K562 (cell line): Measurements from ENCODE around the gene LDLRAD3. TPM values are rescaled to one million over a fixed set of nuclear protein-coding genes. Genes with fewer than 3 reads are reported as not detected.

Experiments
- ATAC-seq: fragments of 200-7000 bp; cut with Tn5 transposase; 3 replicates; pipeline ENCODE4 v1.9.1; 2020; ENCODE audit warnings: moderate library complexity
- BruUV-seq: library from RNA; stranded (reverse); fragments of 400-500 nt; replicated peaks from 2 replicates; lab custom pipeline; 2021; lab: Mats Ljungman, UMichigan
- CTCF ChIA-PET: fragments of 300-600 bp; formaldehyde crosslinking; extraction: SDS; loops from one replicate; lab custom pipeline; 2021; ENCODE audit warnings: low intra/inter-chr PET ratio; lab: Yijun Ruan, JAX
- POLR2A ChIA-PET: fragments of 300-600, 350-650 bp; sonication (Branson Sonifier 250); formaldehyde crosslinking; extraction: SDS; loops from one replicate; lab custom pipeline; 2021; ENCODE audit warnings: antibody characterized with exemption, inconsistent platforms; lab: Yijun Ruan, JAX
- DNase-seq, 4 experiments: peaks; one replicate each; pipeline versions ENCODE4 v3.0.0 to v3.0.0-alpha.2; 2011 to 2018; ENCODE audit warnings: low spot score in 3 of 4, mixed read lengths in 3 of 4; ENCODE audit errors: extremely low read depth in 1 of 4
- FAIRE-seq: peaks from 2 replicates; lab custom pipeline; 2011; peaks lifted over from hg19 to GRCh38; lab: Jason Lieb, UNC
- H2AFZ ChIP-seq: 2 replicates; pipeline ENCODE4 v1.6.0; 2011; ENCODE audit warnings: low read depth, low read length, control low read depth, inconsistent platforms
- H3K27ac ChIP-seq: fragments of 200-600 bp; 3 replicates; pipeline ENCODE4 v1.8.0; 2011; ENCODE audit warnings: low read depth, mild to moderate bottlenecking, control low read depth, inconsistent platforms, low read length, moderate library complexity, mixed read lengths; ENCODE audit errors: extremely low read depth
- H3K27me3 ChIP-seq, 2 experiments: fragments of 300-600 bp in 1 of 2; 2 replicates in 1 of 2; 3 replicates in 1 of 2; pipeline versions ENCODE4 v1.6.0 to v1.8.0; 2011; ENCODE audit warnings: inconsistent platforms in 2 of 2, low read length in 2 of 2, mild to moderate bottlenecking in 1 of 2, mixed read lengths in 1 of 2, moderate library complexity in 1 of 2; ENCODE audit not compliant: control insufficient read depth in 2 of 2, insufficient read depth in 2 of 2
- H3K36me3 ChIP-seq: fragments of 300-600 bp; 3 replicates; pipeline ENCODE4 v1.8.0; 2011; ENCODE audit warnings: mild to moderate bottlenecking, low read length, inconsistent platforms; ENCODE audit not compliant: control insufficient read depth, insufficient read depth
- H3K4me1 ChIP-seq, 2 experiments: fragments of 200-600 bp in 1 of 2; replicated peaks in 1 of 2; 2 replicates in 1 of 2; 3 replicates in 1 of 2; pipeline versions ENCODE4 v1.5.1 to v1.8.0; 2011; ENCODE audit warnings: inconsistent platforms in 2 of 2, low read length in 2 of 2, mild to moderate bottlenecking in 1 of 2, mixed read lengths in 1 of 2, moderate library complexity in 1 of 2; ENCODE audit not compliant: control insufficient read depth in 2 of 2, insufficient read depth in 2 of 2
- H3K4me2 ChIP-seq: 2 replicates; pipeline ENCODE4 v1.6.1; 2011; ENCODE audit warnings: low read length, control low read depth, inconsistent platforms, mixed read lengths; ENCODE audit not compliant: insufficient read depth
- H3K4me3 ChIP-seq: fragments of 200-600 bp; sonication (generic), shearing (Covaris generic); 2 replicates; pipeline ENCODE4 v1.5.1; 2016; ENCODE audit warnings: control low read depth, inconsistent platforms
- H3K79me2 ChIP-seq: fragments of 200-600 bp; 3 replicates; pipeline ENCODE4 v1.8.0; 2011; ENCODE audit warnings: low read length, inconsistent platforms; ENCODE audit not compliant: control insufficient read depth, insufficient read depth
- H3K9ac ChIP-seq, 2 experiments: 2 replicates each; pipeline versions ENCODE4 v1.6.0 to v1.6.1; 2011; ENCODE audit warnings: low read depth in 2 of 2, low read length in 2 of 2, control low read depth in 1 of 2, inconsistent platforms in 1 of 2, mild to moderate bottlenecking in 1 of 2, mixed read lengths in 1 of 2; ENCODE audit not compliant: insufficient read depth in 1 of 2
- H3K9me1 ChIP-seq: one replicate; pipeline ENCODE4 v1.6.0; 2011; ENCODE audit warnings: inconsistent platforms, mild to moderate bottlenecking, low read length, moderate library complexity; ENCODE audit not compliant: control insufficient read depth, insufficient read depth
- H3K9me3 ChIP-seq: replicated peaks from 2 replicates; pipeline ENCODE4 v1.5.1; 2011; ENCODE audit warnings: low read depth, low read length, inconsistent platforms; ENCODE audit not compliant: control insufficient read depth, insufficient read depth
- H4K20me1 ChIP-seq: replicated peaks from 2 replicates; pipeline ENCODE4 v1.6.1; 2011; ENCODE audit warnings: low read length, inconsistent platforms, mixed read lengths; ENCODE audit not compliant: control insufficient read depth, insufficient read depth
- TARDBP ChIP-seq: fragments of 450-650 bp; IDR thresholded peaks from 2 replicates; pipeline ENCODE4 v1.6.1; 2016
- ZBTB11 ChIP-seq, 3 experiments: fragments of 200-800 bp in 1 of 3; fragments of 250-450 bp in 1 of 3; fragments of 450-650 bp in 1 of 3; sonication (Bioruptor Pico) in 1 of 3; sonication (Bioruptor generic) in 1 of 3; formaldehyde crosslinking in 1 of 3; IDR thresholded peaks; 2 replicates each; pipeline versions ENCODE4 v1.6.1 to v1.8.0; 2016 to 2022; ENCODE audit warnings: mild to moderate bottlenecking in 2 of 3, missing genetic modification characterization in 2 of 3, missing compliant biosample characterization in 1 of 3, moderate library complexity in 1 of 3
- WGBS: fragments of 100-300 bp; shearing (Covaris generic); methylation state at CpG from one replicate; pipeline ENCODE4 v1.1.6; 2016; ENCODE audit warnings: low coverage, mixed read lengths; ENCODE audit not compliant: insufficient coverage; ENCODE audit errors: missing lambda C conversion rate; 5-methylcytosine and 5-hydroxymethylcytosine counted together
- in situ Hi-C: fragments of 300-500 bp; cut with MboI; formaldehyde crosslinking; loops from 4 replicates; pipeline ENCODE4 v1.15.0; 2018; ENCODE audit warnings: inconsistent platforms, mixed read lengths
- intact Hi-C: fragments of 100-400 bp; cut with micrococcal nuclease; formaldehyde crosslinking; loops from 2 replicates; pipeline ENCODE4 v1.14.2; 2022
- polyA plus RNA-seq, 8 experiments: library from polyadenylated mRNA; depleted of rRNA in 4 of 8; stranded (reverse) in 5 of 8; unstranded in 3 of 8; fragments of >200 nt; fragmentation: Nextera tagmentation in 2 of 8; fragmentation: Illumina TruSeq in 1 of 8; extraction: Ambion mirVana in 2 of 8; extraction: Trizol in 1 of 8; gene quantifications; 2 replicates each; pipeline versions ENCODE4 v1.2.1 to v1.2.3, GENCODE V29; 2011 to 2014; ENCODE audit warnings: inconsistent platforms in 1 of 8, missing spikeins in 1 of 8
- total RNA-seq, 7 experiments: library from RNA; depleted of rRNA in 6 of 7; stranded (reverse); fragments of >200 nt in 6 of 7; fragmentation: Illumina TruSeq in 2 of 7; extraction: Trizol in 2 of 7; gene quantifications; 2 replicates each; pipeline versions ENCODE4 v1.2.1 to v1.2.3, GENCODE V29; 2011 to 2021; ENCODE audit warnings: low replicate concordance in 1 of 7

Gene LDLRAD3
- total and polyA plus RNA-seq, 9 of the 15 experiments (the other 6 are each of a cell fraction or from before 2014, with no cell fraction given): 0.73 to 7.2 (median 3.5) TPM

DNA sequence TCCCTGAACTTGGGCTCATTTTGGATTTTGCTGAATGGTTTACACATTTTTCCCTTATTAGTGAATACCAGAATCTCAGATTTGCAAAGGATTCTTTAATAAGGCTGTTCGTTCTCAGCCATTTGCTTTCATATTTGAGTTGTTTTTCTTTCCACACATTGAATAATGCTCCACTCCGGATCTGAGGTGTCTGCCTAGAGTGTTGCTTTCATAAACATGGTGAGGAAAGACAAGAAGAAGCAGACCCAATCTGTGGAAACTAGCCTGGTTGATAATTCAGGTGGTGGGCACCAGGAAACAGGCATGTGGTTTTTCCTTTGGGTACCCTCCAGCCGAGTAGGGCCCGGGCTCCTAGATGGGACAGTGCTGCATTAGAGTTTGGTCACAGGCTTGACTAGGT is 35.0 kb downstream of the LDLRAD3 start:
- DNase-seq: no peak
- Histone ChIP-seq H3K9me3 (no peaks in the 10 kb centered on the region), H3K4me3 (no peak overlapping the region), H3K36me3 (no peaks in the 10 kb centered on the region), H3K79me2 (no peaks in the 10 kb centered on the region), H3K4me1 (no peaks in the 10 kb centered on the region), H3K9ac (no peak overlapping the region), H3K9me1 (no peaks in the 10 kb centered on the region), H3K4me2 (no peak overlapping the region), H3K27ac (no peak overlapping the region), H2AFZ (no peak overlapping the region), H4K20me1 (no peaks in the 10 kb centered on the region), H3K27me3 (peaks cover 9 to 15% of the 10 kb centered on the region in 2 experiments; a peak in 3 of 5 replicates)
- in situ Hi-C loops: no loop called here
- FAIRE-seq: no peak
- no peak for TF ChIP-seq ZBTB11 (CRISPR knock-in tag; IDR thresholded peaks at IDR 0.05)
- TF ChIP-seq TARDBP: no peak
- intact Hi-C loops: no loop called here
- CTCF ChIA-PET: no interaction called here
- WGBS: 2% methylated on average over 4 of the region's 4 CpGs
- BruUV-seq: no TSS peak
- POLR2A ChIA-PET: no interaction called here
- ATAC-seq: no peak
